ENCODE results near the gene TCAP.

TCAP gene

GRCh38 chr17:39703913-39704312, 38.8 kb downstream of the TCAP start:
- Histone ChIP-seq H3K27me3 (ENCODE audit: control insufficient read depth, low read length) (peaks cover 19% of the 10 kb centered on the region), H3K9me3 (ENCODE audit: control insufficient read depth, insufficient read depth, low read length) (no peaks in the 10 kb centered on the region), H3K4me2 (ENCODE audit: low read length) (no peak overlapping the region), H3K9me2 (replicated peaks; ENCODE audit: control insufficient read depth, low read length) (no peaks in the 10 kb centered on the region), H3K79me2 (ENCODE audit: control insufficient read depth, low read length) (no peaks in the 10 kb centered on the region), H3K36me3 (ENCODE audit: control insufficient read depth, low read length) (no peaks in the 10 kb centered on the region), H3K4me1 (ENCODE audit: control insufficient read depth, low read length) (peaks cover 15% of the 10 kb centered on the region), H3K27ac (ENCODE audit: low read depth, low read length) (no peak overlapping the region), H3K4me3 (ENCODE audit: low read length) (no peak overlapping the region), H3F3A (ENCODE audit: control insufficient read depth, insufficient read depth) (0 out of 2 replicates have a peak, but pooled peaks cover 2% of the 10 kb centered on the region), H4K20me1 (ENCODE audit: control insufficient read depth, insufficient read depth, low read depth, low read length) (no peaks in the 10 kb centered on the region)
- TF ChIP-seq CTCF (IDR thresholded peaks at IDR 0.05; ENCODE audit: low read depth, low read length, poor library complexity, severe bottlenecking) (no peak), EZH2phosphoT487 (IDR thresholded peaks at IDR 0.05; ENCODE audit: borderline replicate concordance, low read length) (no peak)

GRCh38 chr17:39704821-39705551, 39.8 kb downstream of the TCAP start:
- Histone ChIP-seq H3K4me3 (ENCODE audit: low read length) (no peak overlapping the region), H3K9me2 (replicated peaks; ENCODE audit: control insufficient read depth, low read length) (no peaks in the 10 kb centered on the region), H3K27me3 (ENCODE audit: control insufficient read depth, low read length) (peaks cover 19% of the 10 kb centered on the region), H3K9me3 (ENCODE audit: control insufficient read depth, insufficient read depth, low read length) (no peaks in the 10 kb centered on the region), H3F3A (ENCODE audit: control insufficient read depth, insufficient read depth) (0 out of 2 replicates have a peak, but pooled peaks cover 2% of the 10 kb centered on the region), H3K4me1 (ENCODE audit: control insufficient read depth, low read length) (peaks cover 19% of the 10 kb centered on the region), H4K20me1 (ENCODE audit: control insufficient read depth, insufficient read depth, low read depth, low read length) (no peaks in the 10 kb centered on the region), H3K79me2 (ENCODE audit: control insufficient read depth, low read length) (no peaks in the 10 kb centered on the region), H3K4me2 (ENCODE audit: low read length) (no peak overlapping the region), H3K27ac (ENCODE audit: low read depth, low read length) (no peak overlapping the region), H3K36me3 (ENCODE audit: control insufficient read depth, low read length) (no peaks in the 10 kb centered on the region)
- no peak for TF ChIP-seq EZH2phosphoT487 (IDR thresholded peaks at IDR 0.05; ENCODE audit: borderline replicate concordance, low read length)
- no peak for TF ChIP-seq CTCF (IDR thresholded peaks at IDR 0.05; ENCODE audit: low read depth, low read length, poor library complexity, severe bottlenecking)

GRCh38 chr17:39705786-39706348, 40.7 kb downstream of the TCAP start:
- Histone ChIP-seq H3K36me3 (ENCODE audit: control insufficient read depth, low read length) (no peaks in the 10 kb centered on the region), H4K20me1 (ENCODE audit: control insufficient read depth, insufficient read depth, low read depth, low read length) (no peaks in the 10 kb centered on the region), H3K27me3 (ENCODE audit: control insufficient read depth, low read length) (peaks cover 13% of the 10 kb centered on the region; the same call in 1 of the 2 replicates), H3K79me2 (ENCODE audit: control insufficient read depth, low read length) (no peaks in the 10 kb centered on the region), H3F3A (ENCODE audit: control insufficient read depth, insufficient read depth) (0 out of 2 replicates have a peak, but pooled peaks cover 2% of the 10 kb centered on the region), H3K27ac (ENCODE audit: low read depth, low read length) (no peak overlapping the region), H3K9me2 (replicated peaks; ENCODE audit: control insufficient read depth, low read length) (no peaks in the 10 kb centered on the region), H3K9me3 (ENCODE audit: control insufficient read depth, insufficient read depth, low read length) (no peaks in the 10 kb centered on the region), H3K4me1 (ENCODE audit: control insufficient read depth, low read length) (peaks cover 19% of the 10 kb centered on the region), H3K4me3 (ENCODE audit: low read length) (no peak overlapping the region), H3K4me2 (ENCODE audit: low read length) (no peak overlapping the region)
- no peak for TF ChIP-seq EZH2phosphoT487 (IDR thresholded peaks at IDR 0.05; ENCODE audit: borderline replicate concordance, low read length)
- TF ChIP-seq CTCF (IDR thresholded peaks at IDR 0.05; ENCODE audit: low read depth, low read length, poor library complexity, severe bottlenecking): no peak

All from DOHH2 (cell line).